AG10803 (cell line): ENCODE results near the gene GDAP1L1.
A peak's percentile ranks its signal among the peaks of the same experiment; 100 is the strongest.

ENCODE experiments used
- DNase-seq: peaks from one replicate; pipeline ENCODE4 v3.0.0; 2010; ENCODE audit warnings: low read depth
- H3K4me3 ChIP-seq: 2 replicates; pipeline ENCODE4 v1.5.1; 2011; ENCODE audit warnings: mild to moderate bottlenecking, low read length, control low read depth
- CTCF ChIP-seq: conservative IDR thresholded peaks from 2 replicates; pipeline ENCODE4 v1.5.1; 2011; ENCODE audit warnings: mild to moderate bottlenecking, low read length, control low read depth, inconsistent platforms

The GDAP1L1 gene

GRCh38 chr20:44302026-44302669, 55.0 kb downstream of the GDAP1L1 start:
- DNase-seq, result no peak
- TF ChIP-seq CTCF, result no peak
- no peak overlapping the region for H3K4me3 ChIP-seq

DNA sequence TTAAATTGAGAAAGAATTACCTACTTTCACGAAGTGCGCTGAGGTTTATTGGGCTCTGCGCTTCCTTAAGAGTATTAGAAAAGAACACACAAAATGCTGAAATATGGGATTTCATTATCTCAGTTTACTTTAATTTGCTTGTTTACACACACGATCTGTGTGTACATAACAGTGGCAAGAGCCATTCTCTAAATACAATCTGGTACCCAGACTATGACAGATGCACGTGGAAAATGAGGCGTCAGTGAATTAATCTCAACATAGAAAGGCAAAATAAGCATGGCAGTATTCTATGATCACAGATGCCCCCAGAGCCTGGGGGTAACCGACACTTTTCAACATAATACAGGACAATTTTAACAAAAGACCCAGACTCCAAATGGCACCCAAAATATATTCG, 55.6 kb downstream of the GDAP1L1 start:
- DNase-seq, result no peak
- TF ChIP-seq CTCF, result no peak
- H3K4me3 ChIP-seq, result no peak overlapping the region

GRCh38 chr20:44304383-44304782, 57.3 kb downstream of the GDAP1L1 start:
- TF ChIP-seq CTCF, result no peak
- DNase-seq, result no peak
- no peak overlapping the region for H3K4me3 ChIP-seq

DNA sequence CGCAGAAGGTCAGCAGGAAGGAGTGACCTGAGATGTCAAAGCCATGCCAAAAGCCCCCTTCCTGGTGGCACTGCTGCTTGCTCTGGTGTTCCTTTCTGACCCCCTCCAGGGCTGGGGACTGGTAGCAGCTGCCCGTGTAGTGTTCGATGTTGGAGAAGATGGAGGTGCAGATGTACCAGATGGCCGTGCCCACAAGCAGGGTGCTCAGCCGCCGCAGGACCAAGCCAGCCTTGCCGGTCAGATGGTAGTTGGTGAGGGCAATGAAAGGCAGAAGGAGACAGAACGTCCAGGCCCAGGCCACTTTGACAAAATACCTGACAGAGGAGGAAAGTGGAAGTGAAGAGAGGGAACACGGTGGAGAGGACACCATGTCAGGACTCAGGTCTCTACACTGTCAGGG, 59.8 kb downstream of the GDAP1L1 start:
- no peak for TF ChIP-seq CTCF
- no peak overlapping the region for H3K4me3 ChIP-seq
- no peak for DNase-seq

GRCh38 chr20:44309763-44310663, 62.9 kb downstream of the GDAP1L1 start:
- TF ChIP-seq CTCF, result no peak
- DNase-seq, result peak; percentile 70
- H3K4me3 ChIP-seq, result peak overlapping the region; percentile 99

DNA sequence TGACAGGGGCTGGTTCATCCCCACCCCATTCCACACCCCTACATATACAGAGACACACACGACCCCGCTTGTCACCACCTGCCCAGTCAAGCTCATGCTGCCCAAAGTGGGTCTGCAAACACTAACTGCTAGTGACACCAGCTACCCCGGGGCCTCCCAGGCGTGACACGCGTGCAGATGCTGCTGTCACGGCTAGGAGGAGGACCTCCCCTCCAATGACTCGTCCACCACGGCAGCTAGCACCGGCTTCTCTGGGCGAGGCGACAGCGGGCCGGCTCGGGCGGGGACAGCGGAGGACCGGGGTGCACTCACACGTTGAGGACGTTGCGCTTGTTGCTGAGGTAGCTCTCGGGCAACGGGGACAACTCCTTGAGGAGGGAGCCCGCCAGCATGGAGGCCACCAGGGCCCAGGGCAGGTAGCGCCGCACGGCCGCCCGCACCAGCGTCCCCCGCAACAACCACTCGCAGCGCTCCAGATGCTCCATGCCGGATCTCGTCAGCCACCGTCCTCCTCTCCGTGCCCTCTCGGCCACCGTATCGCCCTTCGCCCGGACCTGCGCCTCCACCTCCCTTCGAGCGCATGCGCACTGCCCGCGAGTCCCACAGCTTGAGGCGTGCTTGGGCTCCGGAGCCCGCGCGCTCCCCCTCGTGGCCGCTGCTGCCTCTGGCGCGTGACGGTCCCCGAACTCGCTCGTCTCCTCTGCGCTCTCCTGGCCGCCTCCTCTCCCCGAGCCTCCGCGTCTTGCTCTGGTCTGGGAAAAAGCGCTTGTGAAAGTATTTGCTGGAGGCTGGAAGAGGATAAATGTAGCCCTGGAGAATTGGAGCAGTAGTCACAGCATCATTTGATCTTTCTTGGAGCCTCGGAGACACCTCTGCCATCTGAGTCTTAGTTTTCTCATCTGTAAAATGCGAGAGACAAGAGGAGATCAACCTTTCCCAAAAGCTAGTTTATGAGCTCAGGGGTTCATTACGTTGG, 63.8 kb downstream of the GDAP1L1 start, which contains the start of gene FITM2:
FITM2 (minus strand) TSS at position 539 of the 976 bp plus-strand sequence; CDS start at position 485, 54 bp downstream.
- peak within 1 kb of the TSS; percentile 99 for H3K4me3 ChIP-seq
- peak; percentile 97 for DNase-seq
- TF ChIP-seq CTCF, result peak; percentile 81
